Mesendoderm (in vitro differentiated cells): ENCODE results near the gene MAP6. TPM values are rescaled to one million over a fixed set of nuclear protein-coding genes. Genes with fewer than 3 reads are reported as not detected.

Experiments
- small RNA-seq: library from polyadenylated mRNA; stranded (forward); fragments of <200 nt; extraction: miRNeasy Mini kit (QIAGEN cat#:217004); gene quantifications from one replicate; pipeline ENCODE3, GENCODE V24; 2013; ENCODE audit not compliant: insufficient read depth

Gene MAP6

Small RNA genes lying within 50 kb of the gene (small RNA-seq; reads per million reads assigned to genes)
- not detected for gene AP001922.4
